ENCODE data around the gene FNDC11.

FNDC11 gene

GRCh38 chr20:63546956-63547724 lies 6.8 kb upstream of the FNDC11 start:
- no peak overlapping the region for H3K27ac ChIP-seq
- no peak for TF ChIP-seq CTCF (IDR thresholded peaks at IDR 0.05)
- no peak for TF ChIP-seq ZFX (IDR thresholded peaks at IDR 0.05; ENCODE audit: borderline replicate concordance)

GRCh38 chr20:63547725-63548480 lies 6.1 kb upstream of the FNDC11 start, which contains the start of gene SRMS:
TSS of gene SRMS (minus strand) at chr20:63547749. CDS start at chr20:63547463, 286 bp downstream.
- H3K27ac ChIP-seq, result no peak within 1 kb of the TSS
- no peak for TF ChIP-seq CTCF (IDR thresholded peaks at IDR 0.05)
- no peak for TF ChIP-seq ZFX (IDR thresholded peaks at IDR 0.05; ENCODE audit: borderline replicate concordance)

GRCh38 chr20:63548542-63548941 lies 5.4 kb upstream of the FNDC11 start:
- TF ChIP-seq CTCF (IDR thresholded peaks at IDR 0.05) (no peak), ZFX (IDR thresholded peaks at IDR 0.05; ENCODE audit: borderline replicate concordance) (no peak)
- H3K27ac ChIP-seq, result no peak overlapping the region

- no peak overlapping the region for H3K27ac ChIP-seq
- no peak for TF ChIP-seq ZFX (IDR thresholded peaks at IDR 0.05; ENCODE audit: borderline replicate concordance)
- no peak for TF ChIP-seq CTCF (IDR thresholded peaks at IDR 0.05)
Measured at GRCh38 chr20:63549019-63549418, 4.9 kb upstream of the FNDC11 start.

GRCh38 chr20:63549679-63550282 lies 4.2 kb upstream of the FNDC11 start:
- TF ChIP-seq ZFX (IDR thresholded peaks at IDR 0.05; ENCODE audit: borderline replicate concordance) (no peak), CTCF (IDR thresholded peaks at IDR 0.05) (no peak)
- no peak overlapping the region for H3K27ac ChIP-seq

- H3K27ac ChIP-seq, result no peak overlapping the region
- TF ChIP-seq ZFX (IDR thresholded peaks at IDR 0.05; ENCODE audit: borderline replicate concordance) (no peak), CTCF (IDR thresholded peaks at IDR 0.05) (no peak)
Measured at GRCh38 chr20:63551068-63551467, 2.9 kb upstream of the FNDC11 start.
